Ectodermal cell (in vitro differentiated cells): ENCODE data around the gene SMIM41.

Experiments
- H3K27ac ChIP-seq: 2 replicates; pipeline ENCODE4 v1.7.0; 2013; ENCODE audit warnings: mild to moderate bottlenecking, low read depth, low read length; ENCODE audit not compliant: insufficient read depth, poor library complexity, severe bottlenecking
- H3K27me3 ChIP-seq: 2 replicates; pipeline ENCODE4 v1.7.0; 2013; ENCODE audit warnings: mild to moderate bottlenecking, low read length; ENCODE audit not compliant: insufficient read depth, control insufficient read depth, poor library complexity, severe bottlenecking
- H3K36me3 ChIP-seq: one replicate; pipeline ENCODE4 v1.7.0; 2013; ENCODE audit warnings: low read length; ENCODE audit not compliant: control insufficient read depth, insufficient read depth
- H3K4me1 ChIP-seq: one replicate; pipeline ENCODE4 v1.7.0; 2013; ENCODE audit warnings: low read length; ENCODE audit not compliant: control insufficient read depth, insufficient read depth
- H3K4me3 ChIP-seq: 2 replicates; pipeline ENCODE4 v1.7.0; 2013; ENCODE audit warnings: low read depth, low read length, control low read depth; ENCODE audit not compliant: insufficient read depth
- H3K9me3 ChIP-seq: 2 replicates; pipeline ENCODE4 v1.7.0; 2013; ENCODE audit warnings: mild to moderate bottlenecking, low read length, moderate library complexity; ENCODE audit not compliant: control insufficient read depth
- WGBS, 2 experiments: methylation state at CpG; one replicate each; pipeline ENCODE4 v1.1.7; 2013; ENCODE audit warnings: missing lambda C conversion rate in 2 of 2; 5-methylcytosine and 5-hydroxymethylcytosine counted together

Gene SMIM41

GRCh38 chr12:52050758-52051541 lies 28.6 kb upstream of the SMIM41 start, which contains the start of gene NR4A1:
TSS of gene NR4A1 (plus strand) at chr12:52051442. CDS start at chr12:52054329, 2,887 bp downstream.
- peak within 1 kb of the TSS; percentile 17 for H3K27ac ChIP-seq
- H3K4me3 ChIP-seq, result peak within 1 kb of the TSS; percentile 58
- H3K4me1 ChIP-seq, result peaks cover 15% of the 10 kb centered on the region
- no peaks in the 10 kb centered on the region for H3K36me3 ChIP-seq
- H3K27me3 ChIP-seq, result peaks cover 42% of the 10 kb centered on the region
- 0% methylated on average over 77 of the region's 77 CpGs for WGBS, 2 experiments
- no peaks in the 10 kb centered on the region for H3K9me3 ChIP-seq

DNA sequence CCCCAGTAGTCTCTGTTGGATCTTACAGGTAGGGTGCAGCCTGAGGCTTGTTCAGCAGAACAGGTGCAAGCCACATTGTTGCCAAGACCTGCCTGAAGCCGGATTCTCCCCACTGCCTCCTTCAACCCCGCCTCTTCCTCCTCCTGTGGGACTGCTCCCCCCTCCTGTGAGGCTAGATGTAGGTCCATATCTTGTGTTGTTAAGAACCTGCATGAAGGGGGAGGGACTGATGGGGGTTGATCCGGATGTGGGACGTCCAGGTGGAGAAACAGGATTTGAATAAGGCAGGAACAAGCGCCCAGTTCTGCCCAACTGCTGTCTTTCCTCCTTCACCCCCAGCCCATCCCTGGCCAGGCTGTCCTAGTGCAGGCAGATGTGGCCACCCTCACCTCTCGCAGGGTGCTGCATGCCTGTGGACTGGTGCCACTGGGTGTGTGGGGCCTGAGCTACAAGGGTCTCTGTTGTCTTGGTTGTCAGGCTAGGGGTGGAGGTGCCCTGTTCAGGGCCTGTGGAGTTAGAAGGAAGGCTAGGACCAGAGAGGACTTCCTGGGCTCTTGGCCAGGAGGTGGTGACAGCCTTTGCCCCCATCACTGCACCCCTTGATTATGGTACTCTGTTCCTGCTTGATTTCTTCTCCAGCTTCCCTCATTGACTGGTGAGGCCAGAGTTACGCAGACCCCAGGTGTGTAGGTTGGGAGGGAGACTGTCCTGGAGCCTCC lies 26.9 kb upstream of the SMIM41 start:
- H3K27ac ChIP-seq, result no peak overlapping the region
- no peak overlapping the region for H3K4me3 ChIP-seq
- H3K4me1 ChIP-seq, result peaks cover 15% of the 10 kb centered on the region
- no peaks in the 10 kb centered on the region for H3K9me3 ChIP-seq
- peaks cover 42% of the 10 kb centered on the region for H3K27me3 ChIP-seq
- WGBS, 2 experiments, result 73% methylated on average over 7 of the region's 7 CpGs
- H3K36me3 ChIP-seq, result peaks cover 3% of the 10 kb centered on the region

- peaks cover 15% of the 10 kb centered on the region for H3K4me1 ChIP-seq
- H3K27me3 ChIP-seq, result peaks cover 41% of the 10 kb centered on the region
- no peak overlapping the region for H3K27ac ChIP-seq
- H3K4me3 ChIP-seq, result no peak overlapping the region
- peaks cover 3% of the 10 kb centered on the region for H3K36me3 ChIP-seq
- 87 to 92% methylated on average over 9 of the region's 9 CpGs for WGBS, 2 experiments
- no peaks in the 10 kb centered on the region for H3K9me3 ChIP-seq
Observed at GRCh38 chr12:52053536-52054209, 25.8 kb upstream of the SMIM41 start.

DNA sequence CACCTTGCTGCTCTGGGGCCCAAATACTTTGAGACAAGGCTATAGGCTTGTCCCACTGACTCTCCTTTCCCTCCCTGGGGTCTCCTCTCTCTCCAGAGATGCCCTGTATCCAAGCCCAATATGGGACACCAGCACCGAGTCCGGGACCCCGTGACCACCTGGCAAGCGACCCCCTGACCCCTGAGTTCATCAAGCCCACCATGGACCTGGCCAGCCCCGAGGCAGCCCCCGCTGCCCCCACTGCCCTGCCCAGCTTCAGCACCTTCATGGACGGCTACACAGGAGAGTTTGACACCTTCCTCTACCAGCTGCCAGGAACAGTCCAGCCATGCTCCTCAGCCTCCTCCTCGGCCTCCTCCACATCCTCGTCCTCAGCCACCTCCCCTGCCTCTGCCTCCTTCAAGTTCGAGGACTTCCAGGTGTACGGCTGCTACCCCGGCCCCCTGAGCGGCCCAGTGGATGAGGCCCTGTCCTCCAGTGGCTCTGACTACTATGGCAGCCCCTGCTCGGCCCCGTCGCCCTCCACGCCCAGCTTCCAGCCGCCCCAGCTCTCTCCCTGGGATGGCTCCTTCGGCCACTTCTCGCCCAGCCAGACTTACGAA lies 25.2 kb upstream of the SMIM41 start:
- no peaks in the 10 kb centered on the region for H3K9me3 ChIP-seq
- peaks cover 15% of the 10 kb centered on the region for H3K4me1 ChIP-seq
- peaks cover 3% of the 10 kb centered on the region for H3K36me3 ChIP-seq
- WGBS, 2 experiments, result 94 to 95% methylated on average over 21 of the region's 21 CpGs
- H3K27ac ChIP-seq, result no peak overlapping the region
- H3K4me3 ChIP-seq, result no peak overlapping the region
- peaks cover 35% of the 10 kb centered on the region for H3K27me3 ChIP-seq

- H3K36me3 ChIP-seq, result peaks cover 3% of the 10 kb centered on the region
- H3K27ac ChIP-seq, result no peak overlapping the region
- no peak overlapping the region for H3K4me3 ChIP-seq
- H3K4me1 ChIP-seq, result peaks cover 14% of the 10 kb centered on the region
- H3K27me3 ChIP-seq, result peaks cover 27% of the 10 kb centered on the region
- H3K9me3 ChIP-seq, result no peaks in the 10 kb centered on the region
- 91 to 96% methylated on average over 21 of the region's 21 CpGs for WGBS, 2 experiments
Observed at GRCh38 chr12:52054833-52055730, 24.4 kb upstream of the SMIM41 start.

DNA sequence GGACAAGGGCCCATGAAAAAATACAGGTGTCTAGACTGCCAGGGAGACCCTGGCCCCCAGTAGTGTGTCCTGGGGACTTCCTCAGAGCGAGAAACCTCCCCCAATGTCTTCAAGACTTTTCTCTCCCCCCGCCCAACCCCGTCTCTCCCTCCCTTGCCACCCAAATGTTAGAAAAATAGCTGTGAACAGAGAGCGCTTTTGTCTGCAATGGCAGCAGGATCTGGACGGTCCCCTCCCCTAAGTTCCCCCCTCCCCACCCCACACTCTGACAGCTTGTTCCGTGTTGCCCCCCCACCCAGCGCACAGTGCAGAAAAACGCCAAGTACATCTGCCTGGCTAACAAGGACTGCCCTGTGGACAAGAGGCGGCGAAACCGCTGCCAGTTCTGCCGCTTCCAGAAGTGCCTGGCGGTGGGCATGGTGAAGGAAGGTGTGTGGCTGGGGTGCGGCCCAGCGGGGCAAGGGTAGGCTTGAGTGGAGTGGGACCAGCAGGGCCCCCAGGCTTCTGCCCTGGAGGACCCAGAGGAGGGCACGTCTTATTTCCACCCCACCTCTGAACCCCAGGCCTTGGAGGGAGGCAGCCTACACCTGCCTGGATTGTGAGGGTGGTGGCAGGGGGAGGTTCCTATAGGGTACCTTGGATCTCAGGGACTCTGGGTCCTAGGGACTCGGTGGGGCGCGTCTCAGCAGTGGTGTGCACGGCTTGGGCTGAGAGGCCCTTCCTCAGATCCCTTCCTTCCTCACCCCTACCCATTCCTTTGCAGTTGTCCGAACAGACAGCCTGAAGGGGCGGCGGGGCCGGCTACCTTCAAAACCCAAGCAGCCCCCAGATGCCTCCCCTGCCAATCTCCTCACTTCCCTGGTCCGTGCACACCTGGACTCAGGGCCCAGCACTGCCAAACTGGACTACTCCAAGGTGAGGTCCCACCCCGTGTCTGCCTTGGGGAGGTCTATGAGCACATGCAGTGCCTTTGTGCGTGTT lies 23.5 kb upstream of the SMIM41 start:
- Histone ChIP-seq H3K4me3 (no peak overlapping the region), H3K27ac (no peak overlapping the region), H3K36me3 (peaks cover 3% of the 10 kb centered on the region), H3K4me1 (peaks cover 7% of the 10 kb centered on the region), H3K9me3 (no peaks in the 10 kb centered on the region), H3K27me3 (peaks cover 18% of the 10 kb centered on the region)
- WGBS, 2 experiments, result 90 to 91% methylated on average over 26 to 27 of the region's 27 CpGs

DNA sequence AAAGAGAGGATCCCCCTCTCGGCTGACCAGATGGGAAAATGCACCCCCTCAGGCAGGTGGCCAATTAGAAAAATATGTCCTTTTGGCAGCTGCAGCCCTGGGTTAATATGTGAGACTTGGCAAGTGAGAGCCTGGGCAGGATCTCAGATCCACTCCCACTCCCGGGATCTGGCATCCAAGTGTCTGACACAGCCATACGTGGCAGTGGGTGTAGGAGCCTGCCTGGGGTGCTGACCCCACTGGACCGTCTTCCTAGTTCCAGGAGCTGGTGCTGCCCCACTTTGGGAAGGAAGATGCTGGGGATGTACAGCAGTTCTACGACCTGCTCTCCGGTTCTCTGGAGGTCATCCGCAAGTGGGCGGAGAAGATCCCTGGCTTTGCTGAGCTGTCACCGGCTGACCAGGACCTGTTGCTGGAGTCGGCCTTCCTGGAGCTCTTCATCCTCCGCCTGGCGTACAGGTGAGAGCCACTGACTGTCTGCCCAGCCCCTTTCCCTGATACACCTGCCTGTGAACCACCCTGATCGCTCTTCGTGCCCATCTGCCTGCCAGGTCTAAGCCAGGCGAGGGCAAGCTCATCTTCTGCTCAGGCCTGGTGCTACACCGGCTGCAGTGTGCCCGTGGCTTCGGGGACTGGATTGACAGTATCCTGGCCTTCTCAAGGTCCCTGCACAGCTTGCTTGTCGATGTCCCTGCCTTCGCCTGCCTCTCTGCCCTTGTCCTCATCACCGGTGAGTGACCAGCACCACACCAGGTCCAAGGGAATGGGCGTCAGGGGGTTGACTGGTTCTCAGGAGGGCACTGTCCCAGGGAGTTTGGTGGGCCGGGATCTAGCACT lies 22.5 kb upstream of the SMIM41 start:
- peaks cover 8% of the 10 kb centered on the region for H3K27me3 ChIP-seq
- no peak overlapping the region for H3K4me3 ChIP-seq
- no peaks in the 10 kb centered on the region for H3K9me3 ChIP-seq
- no peak overlapping the region for H3K27ac ChIP-seq
- peaks cover 3% of the 10 kb centered on the region for H3K36me3 ChIP-seq
- 93% methylated on average over 23 of the region's 23 CpGs for WGBS, 2 experiments
- H3K4me1 ChIP-seq, result peaks cover 5% of the 10 kb centered on the region
